HEK293 (cell line): ENCODE measurements around the gene C5orf46.

Source experiments
- CTCF ChIA-PET: fragments of 350-600 bp; formaldehyde crosslinking; extraction: SDS; loops from one replicate; lab custom pipeline; 2021; ENCODE audit warnings: antibody characterized with exemption; lab: Yijun Ruan, JAX
- POLR2A ChIA-PET: fragments of 300-600 bp; formaldehyde crosslinking; extraction: SDS; loops from one replicate; lab custom pipeline; 2020; ENCODE audit warnings: antibody characterized with exemption, inconsistent platforms; lab: Yijun Ruan, JAX
- H3K27ac ChIP-seq: fragments of 200-500 bp; sonication (Bioruptor generic); 2 replicates; pipeline ENCODE4 v1.5.1; 2014; ENCODE audit warnings: low read depth, low read length, control low read depth, inconsistent platforms; ENCODE audit errors: extremely low read depth
- H3K36me3 ChIP-seq, 2 experiments: fragments of 200-500 bp in 1 of 2; sonication (Bioruptor generic) in 1 of 2; 1 replicate in 1 of 2; 2 replicates in 1 of 2; pipeline ENCODE4 v1.5.1; 2014 to 2017; ENCODE audit warnings: inconsistent platforms in 2 of 2, low read length in 2 of 2; ENCODE audit not compliant: control insufficient read depth in 2 of 2, insufficient read depth in 1 of 2
- H3K4me1 ChIP-seq: fragments of 200-500 bp; sonication (Bioruptor generic); 2 replicates; pipeline ENCODE4 v1.5.1; 2014; ENCODE audit warnings: mild to moderate bottlenecking, low read length, inconsistent platforms; ENCODE audit not compliant: control insufficient read depth, insufficient read depth
- H3K4me3 ChIP-seq: 2 replicates; pipeline ENCODE4 v1.5.1; 2011; ENCODE audit warnings: low read depth, mild to moderate bottlenecking, control low read depth, low read length, moderate library complexity
- H3K9me3 ChIP-seq: fragments of 200-500 bp; sonication (Bioruptor generic); 2 replicates; pipeline ENCODE4 v1.5.1; 2014; ENCODE audit warnings: low read depth, low read length, inconsistent platforms; ENCODE audit not compliant: control insufficient read depth, insufficient read depth
- FEZF1 ChIP-seq: fragments of 450-650 bp; formaldehyde crosslinking; IDR thresholded peaks from 2 replicates; pipeline ENCODE4 v1.5.1; 2016; ENCODE audit warnings: missing biosample characterization, missing genetic modification characterization
- INSM2 ChIP-seq: fragments of 450-650 bp; formaldehyde crosslinking; IDR thresholded peaks from 2 replicates; pipeline ENCODE4 v1.5.1; 2016; ENCODE audit warnings: missing biosample characterization, missing genetic modification characterization
- KLF10 ChIP-seq: fragments of 450-650 bp; IDR thresholded peaks from 2 replicates; pipeline ENCODE4 v1.5.1; 2018; ENCODE audit warnings: missing biosample characterization, mild to moderate bottlenecking, missing genetic modification characterization
- KLF17 ChIP-seq: fragments of 450-650 bp; formaldehyde crosslinking; IDR thresholded peaks from 2 replicates; pipeline ENCODE4 v1.5.1; 2016; ENCODE audit warnings: missing biosample characterization, missing genetic modification characterization
- MYNN ChIP-seq: fragments of 450-650 bp; formaldehyde crosslinking; IDR thresholded peaks from 2 replicates; pipeline ENCODE4 v1.5.1; 2016; ENCODE audit warnings: missing biosample characterization, missing genetic modification characterization, borderline replicate concordance
- PRDM6 ChIP-seq: fragments of 450-650 bp; formaldehyde crosslinking; IDR thresholded peaks from 2 replicates; pipeline ENCODE4 v1.5.1; 2017; ENCODE audit warnings: missing biosample characterization, missing genetic modification characterization
- ZBTB11 ChIP-seq: fragments of 450-650 bp; formaldehyde crosslinking; conservative IDR thresholded peaks from 2 replicates; pipeline ENCODE4 v1.5.1; 2016; ENCODE audit warnings: low read depth, missing biosample characterization, missing genetic modification characterization
- ZNF16 ChIP-seq: fragments of 450-650 bp; formaldehyde crosslinking; IDR thresholded peaks from 2 replicates; pipeline ENCODE4 v1.5.1; 2016; ENCODE audit warnings: low read depth, missing biosample characterization, missing genetic modification characterization
- ZNF18 ChIP-seq: fragments of 450-650 bp; formaldehyde crosslinking; IDR thresholded peaks from 2 replicates; pipeline ENCODE4 v1.5.1; 2016; ENCODE audit warnings: missing biosample characterization, missing genetic modification characterization
- ZNF248 ChIP-seq: fragments of 450-650 bp; formaldehyde crosslinking; IDR thresholded peaks from 2 replicates; pipeline ENCODE4 v1.5.1; 2017; ENCODE audit warnings: missing biosample characterization, missing genetic modification characterization
- ZNF324 ChIP-seq: fragments of 450-650 bp; formaldehyde crosslinking; IDR thresholded peaks from 2 replicates; pipeline ENCODE4 v1.5.1; 2016; ENCODE audit warnings: missing biosample characterization, missing genetic modification characterization
- ZNF473 ChIP-seq: fragments of 450-650 bp; formaldehyde crosslinking; IDR thresholded peaks from 2 replicates; pipeline ENCODE4 v1.5.1; 2017; ENCODE audit warnings: missing biosample characterization, missing genetic modification characterization
- ZNF488 ChIP-seq: fragments of 450-650 bp; formaldehyde crosslinking; IDR thresholded peaks from 2 replicates; pipeline ENCODE4 v1.5.1; 2016; ENCODE audit warnings: missing biosample characterization, missing genetic modification characterization
- ZNF623 ChIP-seq: fragments of 450-650 bp; formaldehyde crosslinking; IDR thresholded peaks from 2 replicates; pipeline ENCODE4 v1.5.1; 2016; ENCODE audit warnings: missing biosample characterization, missing genetic modification characterization
- ZNF645 ChIP-seq: fragments of 450-650 bp; formaldehyde crosslinking; IDR thresholded peaks from 2 replicates; pipeline ENCODE4; 2016; ENCODE audit warnings: missing biosample characterization, missing genetic modification characterization
- ZNF670 ChIP-seq: fragments of 450-650 bp; formaldehyde crosslinking; IDR thresholded peaks from 2 replicates; pipeline ENCODE4 v1.5.1; 2016; ENCODE audit warnings: missing biosample characterization, missing genetic modification characterization, low read depth
- ZNF704 ChIP-seq: fragments of 450-650 bp; formaldehyde crosslinking; IDR thresholded peaks from 2 replicates; pipeline ENCODE4 v1.5.1; 2016; ENCODE audit warnings: missing biosample characterization, missing genetic modification characterization
- ZNF785 ChIP-seq: fragments of 450-650 bp; formaldehyde crosslinking; IDR thresholded peaks from 2 replicates; pipeline ENCODE4 v1.5.1; 2016; ENCODE audit warnings: missing biosample characterization, missing genetic modification characterization
- ZSCAN16 ChIP-seq: fragments of 450-650 bp; formaldehyde crosslinking; IDR thresholded peaks from 2 replicates; pipeline ENCODE4 v1.5.1; 2016; ENCODE audit warnings: missing biosample characterization, missing genetic modification characterization

Gene C5orf46

GRCh38 chr5:147845618-147846017 is 60.7 kb downstream of the C5orf46 start:
- Histone ChIP-seq H3K27ac (no peak overlapping the region), H3K4me3 (no peak overlapping the region), H3K36me3 (no peaks in the 10 kb centered on the region), H3K9me3 (no peaks in the 10 kb centered on the region), H3K4me1 (no peaks in the 10 kb centered on the region)
- POLR2A ChIA-PET, result no interaction called here
- CTCF ChIA-PET, result interaction anchor here (7.4 kb wide), 1 partner anchor 11 kb away, joined by 54 read pairs; no protein-coding TSS in a partner anchor
- no peak for TF ChIP-seq ZNF645 (tag by site-specific recombination)
- TF ChIP-seq PRDM6 (tag by site-specific recombination), result no peak
- TF ChIP-seq ZNF248 (tag by site-specific recombination), result no peak
- TF ChIP-seq ZNF488, result no peak
- TF ChIP-seq ZNF324 (tag by site-specific recombination), result no peak
- no peak for TF ChIP-seq ZBTB11 (tag by site-specific recombination)
- no peak for TF ChIP-seq ZSCAN16 (tag by site-specific recombination)
- no peak for TF ChIP-seq ZNF704
- no peak for TF ChIP-seq FEZF1 (tag by site-specific recombination)
- TF ChIP-seq ZNF473 (tag by site-specific recombination), result no peak
- TF ChIP-seq ZNF18, result no peak
- TF ChIP-seq KLF10 (tag by site-specific recombination), result no peak
- TF ChIP-seq KLF17 (tag by site-specific recombination), result no peak
- TF ChIP-seq INSM2 (tag by site-specific recombination), result no peak
- no peak for TF ChIP-seq MYNN
- TF ChIP-seq ZNF16 (tag by site-specific recombination), result no peak
- no peak for TF ChIP-seq ZNF670
- no peak for TF ChIP-seq ZNF623 (tag by site-specific recombination)
- no peak for TF ChIP-seq ZNF785 (tag by site-specific recombination)
